Keratinocyte (primary cell): ENCODE results near the gene TREML1.

ENCODE experiments used
- CTCF ChIP-seq, 3 experiments: IDR thresholded peaks in 1 of 3; conservative IDR thresholded peaks in 1 of 3; optimal IDR thresholded peaks in 1 of 3; 2 replicates in 2 of 3; 3 replicates in 1 of 3; pipeline versions ENCODE3 to v1.5.1; 2011; ENCODE audit warnings: low read length in 3 of 3, mild to moderate bottlenecking in 3 of 3, moderate library complexity in 2 of 3, control low read depth in 1 of 3, inconsistent platforms in 1 of 3; ENCODE audit not compliant: insufficient read depth in 2 of 3; ENCODE audit errors: extremely low read depth in 1 of 3
- EZH2 ChIP-seq: IDR thresholded peaks from one replicate; pipeline ENCODE4 v1.6.1; 2012; ENCODE audit warnings: inconsistent platforms, mild to moderate bottlenecking, low read length, moderate library complexity

GRCh38 chr6:41201764-41202173 is 47.6 kb upstream of the TREML1 start:
- TF ChIP-seq CTCF (optimal IDR thresholded peaks at IDR 0.05 in 1 of 3, IDR thresholded peaks at IDR 0.05 in 1 of 3, conservative IDR thresholded peaks at IDR 0.05 in 1 of 3; ENCODE audit: extremely low read depth in 1 of 3, insufficient read depth in 2 of 3, low read length in 3 of 3) (no peak), EZH2 (no peak)
